ENCODE results near the gene FUT8.
A peak's percentile ranks its signal among the peaks of the same experiment; 100 is the strongest.

The FUT8 gene

GRCh38 chr14:65560340-65561027 is 148.0 kb downstream of the FUT8 start:
- peak; percentile 18 for DNase-seq

GRCh38 chr14:65564370-65564769 is 151.8 kb downstream of the FUT8 start:
- no peak for DNase-seq

GRCh38 chr14:65565948-65566347 is 153.4 kb downstream of the FUT8 start:
- DNase-seq, result no peak

- no peak for DNase-seq
Measured at GRCh38 chr14:65566820-65567522, 154.4 kb downstream of the FUT8 start.

- DNase-seq, result no peak
Measured at GRCh38 chr14:65574611-65575010, 162.1 kb downstream of the FUT8 start.

GRCh38 chr14:65575389-65575788 is 162.9 kb downstream of the FUT8 start:
- DNase-seq, result no peak

- no peak for DNase-seq
Measured at GRCh38 chr14:65580973-65581372, 168.4 kb downstream of the FUT8 start.

GRCh38 chr14:65581378-65581777 is 168.8 kb downstream of the FUT8 start:
- DNase-seq, result no peak

- no peak for DNase-seq
Measured at GRCh38 chr14:65581799-65582198, 169.3 kb downstream of the FUT8 start.

- no peak for DNase-seq
Measured at GRCh38 chr14:65585216-65585615, 172.7 kb downstream of the FUT8 start.

- DNase-seq, result peak; percentile 3
Measured at GRCh38 chr14:65588426-65589140, 176.1 kb downstream of the FUT8 start.

GRCh38 chr14:65594153-65594881 is 181.8 kb downstream of the FUT8 start:
- no peak for DNase-seq

- DNase-seq, result no peak
Measured at GRCh38 chr14:65594882-65595237, 182.3 kb downstream of the FUT8 start.

GRCh38 chr14:65599375-65599774 is 186.8 kb downstream of the FUT8 start:
- DNase-seq, result no peak

GRCh38 chr14:65600742-65601141 is 188.2 kb downstream of the FUT8 start:
- no peak for DNase-seq

GRCh38 chr14:65604535-65604934 is 192.0 kb downstream of the FUT8 start:
- no peak for DNase-seq

- no peak for DNase-seq
Measured at GRCh38 chr14:65604936-65605335, 192.4 kb downstream of the FUT8 start.

- DNase-seq, result peak; percentile 17
Measured at GRCh38 chr14:65606460-65606859, 193.9 kb downstream of the FUT8 start.

- no peak for DNase-seq
Measured at GRCh38 chr14:65613131-65613650, 200.7 kb downstream of the FUT8 start.

- DNase-seq, result no peak
Measured at GRCh38 chr14:65618996-65619395, 206.5 kb downstream of the FUT8 start.

GRCh38 chr14:65620195-65620594 is 207.7 kb downstream of the FUT8 start:
- DNase-seq, result no peak

- DNase-seq, result no peak
Measured at GRCh38 chr14:65622703-65623102, 210.2 kb downstream of the FUT8 start.

GRCh38 chr14:65623759-65624158 is 211.2 kb downstream of the FUT8 start:
- DNase-seq, result no peak
